ENCODE data around the gene DLG4. TPM values are rescaled to one million over a fixed set of nuclear protein-coding genes. Genes with fewer than 3 reads are reported as not detected.
"Not testable (repeated sequence)": the region's sequence is repeated elsewhere in the genome, so short reads cannot be mapped to it uniquely, and the experiment has no call there.

DLG4 gene
- total RNA-seq, 2 experiments from 2014 or later = 10.1 to 11.7 TPM

DNA sequence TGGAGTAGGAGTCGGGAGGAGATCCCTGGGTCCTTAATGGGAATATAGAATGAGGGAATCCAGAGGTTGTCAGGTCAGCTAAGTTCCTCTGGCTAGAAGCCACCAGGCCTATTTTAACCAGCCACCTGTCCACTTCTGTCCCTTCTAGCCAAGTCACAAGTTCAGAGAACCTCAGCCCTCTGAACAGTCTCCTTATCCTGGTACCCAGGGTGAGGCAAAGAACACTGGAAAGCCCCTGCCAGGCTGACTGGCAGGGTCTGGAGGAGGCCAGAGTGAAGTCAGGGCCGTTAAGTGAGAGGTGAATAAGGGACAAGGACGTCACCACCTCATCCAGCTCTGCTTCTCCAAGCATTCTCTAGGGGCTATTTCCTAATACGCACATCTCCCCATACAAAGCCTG lies 29.2 kb upstream of the DLG4 start:
- Mint-ChIP-seq H3K36me3 (ENCODE audit: low read depth) (peaks cover 45% of the 10 kb centered on the region), H3K4me3 (no peak overlapping the region), H3K9me3 (ENCODE audit: insufficient read depth) (no peaks in the 10 kb centered on the region), H3K27ac (no peak overlapping the region), H3K4me1 (ENCODE audit: low read depth) (peaks cover 40% of the 10 kb centered on the region), H3K27me3 (ENCODE audit: low read depth) (no peaks in the 10 kb centered on the region)
- ChIA-PET CTCF (no interaction called here), POLR2A (interaction anchor here (0.5 kb wide), 1 partner anchor 303 kb away, joined by 3 read pairs; no protein-coding TSS in a partner anchor)
- DNase-seq = no peak
- no peak for ATAC-seq

DNA sequence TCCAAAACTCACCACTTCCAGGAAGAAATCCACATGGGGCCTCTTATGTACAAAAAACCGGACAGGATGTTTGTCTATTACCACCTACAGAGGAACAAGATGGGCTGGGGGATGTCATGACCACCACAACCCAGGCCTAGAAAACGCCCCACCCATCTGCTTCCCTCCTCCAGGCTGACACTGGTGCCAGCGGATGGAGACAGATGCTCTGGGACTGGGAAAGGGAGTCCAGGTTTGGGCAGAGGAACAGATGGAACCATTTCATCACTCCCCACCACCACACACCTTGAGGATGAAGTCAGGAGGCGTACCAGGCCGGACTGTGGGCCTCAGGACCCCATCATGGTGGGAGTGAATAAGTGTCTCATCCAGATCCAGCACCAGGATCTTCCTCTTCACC lies 27.1 kb upstream of the DLG4 start:
- ATAC-seq (no peak), DNase-seq (no peak)
- ChIA-PET POLR2A (no interaction called here), CTCF (no interaction called here)
- no peaks in the 10 kb centered on the region for H3K9me3 Mint-ChIP-seq (ENCODE audit: insufficient read depth)
- H3K27ac Mint-ChIP-seq = peak overlapping the region; percentile 61
- H3K36me3 Mint-ChIP-seq (ENCODE audit: low read depth) = peaks cover 53% of the 10 kb centered on the region
- H3K4me1 Mint-ChIP-seq (ENCODE audit: low read depth) = peaks cover 41% of the 10 kb centered on the region
- no peak overlapping the region for H3K4me3 Mint-ChIP-seq
- no peaks in the 10 kb centered on the region for H3K27me3 Mint-ChIP-seq (ENCODE audit: low read depth)

DNA sequence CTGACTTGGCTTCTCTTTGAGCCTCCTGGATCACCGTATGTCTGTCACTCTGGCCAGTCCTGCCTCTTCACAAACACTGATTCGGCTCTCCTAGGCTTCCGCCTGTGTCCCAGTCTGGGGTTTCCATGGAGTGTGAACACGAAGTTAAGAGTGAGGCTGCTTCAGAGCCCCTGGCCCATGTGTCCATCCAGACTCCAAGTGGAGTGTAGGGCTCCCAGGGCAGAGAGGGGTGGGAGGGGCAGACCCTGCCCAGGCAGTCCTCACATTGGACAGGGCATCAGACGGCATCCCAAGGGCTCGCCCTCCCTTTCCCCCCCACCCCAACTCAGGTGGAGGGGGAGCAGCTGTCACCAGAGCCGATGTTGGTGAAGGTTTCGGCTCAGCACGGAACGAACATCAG lies 24.2 kb upstream of the DLG4 start:
- not testable (repeated sequence) for H3K27ac Mint-ChIP-seq; H3K4me3 Mint-ChIP-seq; H3K27me3 Mint-ChIP-seq (ENCODE audit: low read depth); ATAC-seq; DNase-seq; H3K9me3 Mint-ChIP-seq (ENCODE audit: insufficient read depth)
- ChIA-PET CTCF (interaction anchor here (1.1 to 1.6 kb wide), 3 partner anchors 22 to 317 kb away, joined by 3 to 5 read pairs (median 3); partner anchors contain the start of genes ACADVL and DLG4), POLR2A (interaction anchor here (0.6 to 1.6 kb wide), 4 partner anchors 17 to 340 kb away, joined by 3 to 5 read pairs (median 3); partner anchors contain the start of gene MPDU1)
- Mint-ChIP-seq H3K4me1 (ENCODE audit: low read depth) (peaks cover 46% of the 10 kb centered on the region), H3K36me3 (ENCODE audit: low read depth) (peaks cover 56% of the 10 kb centered on the region)

- DNase-seq (no peak), ATAC-seq (no peak)
- Mint-ChIP-seq H3K27me3 (ENCODE audit: low read depth) (no peaks in the 10 kb centered on the region), H3K27ac (peak overlapping the region; percentile 81), H3K9me3 (ENCODE audit: insufficient read depth) (no peaks in the 10 kb centered on the region), H3K4me3 (peak overlapping the region; percentile 98), H3K4me1 (ENCODE audit: low read depth) (peaks cover 41% of the 10 kb centered on the region), H3K36me3 (ENCODE audit: low read depth) (peaks cover 55% of the 10 kb centered on the region)
- ChIA-PET POLR2A (interaction anchor here (0.6 to 2.5 kb wide), 8 partner anchors 8 to 1769 kb away, joined by 3 to 15 read pairs (median 4); partner anchors contain the start of genes ACADVL, CTDNEP1, DLG4 and ELP5), CTCF (interaction anchor here (1.1 to 1.6 kb wide), 4 partner anchors 8 to 317 kb away, joined by 3 to 8 read pairs (median 4); partner anchors contain the start of genes ACADVL, CTDNEP1 and DLG4)
These were observed 23.8 kb upstream of the DLG4 start for GRCh38 chr17:7243453-7243729.

- Mint-ChIP-seq H3K9me3 (ENCODE audit: insufficient read depth) (no peaks in the 10 kb centered on the region), H3K4me1 (ENCODE audit: low read depth) (peaks cover 41% of the 10 kb centered on the region), H3K36me3 (ENCODE audit: low read depth) (peaks cover 55% of the 10 kb centered on the region), H3K27me3 (ENCODE audit: low read depth) (no peaks in the 10 kb centered on the region), H3K4me3 (peak overlapping the region; percentile 98), H3K27ac (peak overlapping the region; percentile 93)
- POLR2A ChIA-PET = interaction anchor here (0.6 to 2.5 kb wide), 12 partner anchors 8 to 1769 kb away, joined by 3 to 15 read pairs (median 3); partner anchors contain the start of genes ACADVL, CTDNEP1, DLG4 and DVL2
- ATAC-seq = peak; percentile 40
- peak; percentile 95 for DNase-seq
- CTCF ChIA-PET = interaction anchor here (0.7 to 1.6 kb wide), 9 partner anchors 8 to 318 kb away, joined by 3 to 8 read pairs (median 3); partner anchors contain the start of genes ACADVL, CTDNEP1 and DLG4
These were observed 23.2 kb upstream of the DLG4 start for GRCh38 chr17:7242717-7243452.

DNA sequence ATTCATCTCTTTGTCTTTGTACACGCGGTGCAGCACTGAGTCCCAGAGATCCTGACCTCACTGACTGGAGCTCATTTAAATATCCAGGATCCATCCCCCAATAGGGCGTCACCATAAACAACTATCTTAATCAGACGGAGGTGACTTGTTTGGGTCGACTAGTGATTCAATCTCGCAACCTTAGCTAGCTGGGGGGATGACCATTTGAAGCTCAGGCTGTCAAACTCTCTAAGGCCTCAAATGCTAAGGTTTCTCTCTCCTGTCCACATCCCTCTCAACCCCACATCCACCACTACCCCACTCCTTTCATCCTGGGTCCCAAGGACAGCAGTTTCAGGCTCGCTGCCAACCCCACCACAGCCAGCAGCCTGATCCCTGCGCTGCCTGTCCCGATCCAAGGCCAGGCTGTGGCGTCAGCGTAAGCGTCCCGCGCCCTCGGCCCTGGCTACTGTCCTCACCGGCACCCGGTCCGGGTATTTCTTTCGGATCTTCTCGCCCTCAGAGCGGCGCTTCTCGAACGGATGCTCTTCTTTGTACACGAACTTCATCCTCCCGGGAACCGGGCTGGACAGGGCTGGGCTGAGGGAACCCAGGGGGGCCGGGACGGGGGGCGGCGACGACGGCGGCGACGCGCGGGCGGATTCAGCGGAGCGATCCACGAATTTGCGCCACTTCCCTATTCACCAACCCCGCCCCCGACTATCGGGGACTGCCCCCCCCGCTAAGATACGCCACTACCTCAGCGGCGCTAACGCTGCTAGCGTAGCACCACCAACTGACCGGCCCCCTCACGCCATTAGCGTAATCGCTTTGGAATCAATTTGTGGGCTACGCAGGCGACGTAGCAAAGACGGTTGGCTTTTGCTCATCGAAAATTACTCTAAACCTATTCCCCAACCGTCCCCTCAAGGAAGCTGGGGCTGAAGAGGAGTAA lies 22.4 kb upstream of the DLG4 start, which contains the start of gene GABARAP:
GABARAP (minus strand) TSS at position 667 of the 934 bp plus-strand sequence; CDS start at position 548, 119 bp downstream.
- peak within 1 kb of the TSS; percentile 98 for H3K4me3 Mint-ChIP-seq
- H3K27me3 Mint-ChIP-seq (ENCODE audit: low read depth) = no peaks in the 10 kb centered on the region
- H3K9me3 Mint-ChIP-seq (ENCODE audit: insufficient read depth) = no peaks in the 10 kb centered on the region
- ATAC-seq (peak; percentile 38), DNase-seq (peak; percentile 95)
- peaks cover 45% of the 10 kb centered on the region for H3K4me1 Mint-ChIP-seq (ENCODE audit: low read depth)
- peak within 1 kb of the TSS; percentile 93 for H3K27ac Mint-ChIP-seq
- CTCF ChIA-PET = interaction anchor here (0.7 to 1.8 kb wide), 14 partner anchors 9 to 196 kb away, joined by 3 to 13 read pairs (median 4); partner anchors contain the start of genes ACADVL, CTDNEP1 and DLG4
- peaks cover 58% of the 10 kb centered on the region for H3K36me3 Mint-ChIP-seq (ENCODE audit: low read depth)
- POLR2A ChIA-PET = interaction anchor here (0.6 to 2.5 kb wide), 10 partner anchors 8 to 342 kb away, joined by 3 to 15 read pairs (median 4); partner anchors contain the start of genes ACADVL, CTDNEP1, DLG4 and DVL2

DNA sequence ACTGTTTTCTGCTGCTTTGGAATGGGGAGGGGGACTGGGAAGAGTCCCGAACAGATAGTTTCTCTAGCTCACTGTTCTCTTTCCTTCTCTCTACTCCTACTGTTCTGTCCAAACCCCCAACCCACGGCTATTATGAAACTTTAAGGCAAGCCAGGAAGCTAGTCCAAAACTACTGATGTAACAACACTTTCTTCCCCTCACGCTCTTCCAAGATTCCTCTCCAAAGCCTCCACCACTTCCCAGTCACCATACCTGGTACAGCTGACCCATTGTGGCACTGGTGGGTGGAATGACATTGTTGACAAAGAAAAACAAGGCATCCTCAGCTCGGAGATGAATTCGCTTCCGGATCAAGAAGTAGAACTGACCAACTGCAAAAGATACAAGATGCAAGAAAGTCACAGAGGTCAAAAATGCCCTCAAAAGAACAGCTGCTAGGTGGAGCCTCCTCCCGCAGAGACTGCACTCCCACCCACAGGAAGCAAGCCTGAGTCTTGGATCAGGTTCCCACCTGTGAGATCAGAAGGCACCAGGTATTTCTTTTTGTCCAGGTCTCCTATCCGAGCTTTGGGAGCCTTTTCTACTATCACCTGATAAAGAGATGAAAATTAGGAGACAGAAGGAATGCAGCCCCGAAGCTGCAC lies 21.6 kb upstream of the DLG4 start:
- peaks cover 47% of the 10 kb centered on the region for H3K4me1 Mint-ChIP-seq (ENCODE audit: low read depth)
- no peaks in the 10 kb centered on the region for H3K9me3 Mint-ChIP-seq (ENCODE audit: insufficient read depth)
- H3K4me3 Mint-ChIP-seq = peak overlapping the region; percentile 98
- peak overlapping the region; percentile 93 for H3K27ac Mint-ChIP-seq
- no peak for ATAC-seq
- ChIA-PET POLR2A (interaction anchor here (1.3 to 2.5 kb wide), 3 partner anchors 9 to 21 kb away, joined by 3 to 15 read pairs (median 8); partner anchors contain the start of genes ACADVL, CTDNEP1, DLG4 and ELP5), CTCF (interaction anchor here (0.5 to 1.8 kb wide), 8 partner anchors 9 to 196 kb away, joined by 3 to 13 read pairs (median 4); partner anchors contain the start of genes ACADVL and DLG4)
- peaks cover 57% of the 10 kb centered on the region for H3K36me3 Mint-ChIP-seq (ENCODE audit: low read depth)
- H3K27me3 Mint-ChIP-seq (ENCODE audit: low read depth) = no peaks in the 10 kb centered on the region
- no peak for DNase-seq

DNA sequence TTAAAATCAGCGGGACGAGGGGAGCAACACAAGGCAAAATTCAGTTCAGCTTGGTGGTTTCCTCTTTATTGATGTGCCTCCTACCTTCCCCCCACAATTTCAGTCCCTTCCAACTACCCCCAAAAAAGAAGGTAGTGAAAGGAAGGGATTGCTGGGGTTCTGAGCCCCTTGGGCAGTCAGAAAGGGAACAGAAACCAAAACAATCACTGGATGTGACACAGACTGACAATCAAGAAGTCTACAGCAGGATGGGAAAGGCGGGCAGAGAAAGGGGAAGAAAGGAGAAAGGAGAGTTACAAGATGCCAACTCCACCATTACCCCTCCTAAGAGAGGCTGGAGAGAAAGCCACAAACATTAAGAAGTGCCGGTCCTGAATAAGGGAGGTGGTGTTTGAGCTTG lies 20.7 kb upstream of the DLG4 start:
- CTCF ChIA-PET = interaction anchor here (0.5 to 3.3 kb wide), 4 partner anchors 19 to 105 kb away, joined by 3 to 24 read pairs (median 6); no protein-coding TSS in a partner anchor
- H3K27ac Mint-ChIP-seq = peak overlapping the region; percentile 91
- peaks cover 60% of the 10 kb centered on the region for H3K36me3 Mint-ChIP-seq (ENCODE audit: low read depth)

DNA sequence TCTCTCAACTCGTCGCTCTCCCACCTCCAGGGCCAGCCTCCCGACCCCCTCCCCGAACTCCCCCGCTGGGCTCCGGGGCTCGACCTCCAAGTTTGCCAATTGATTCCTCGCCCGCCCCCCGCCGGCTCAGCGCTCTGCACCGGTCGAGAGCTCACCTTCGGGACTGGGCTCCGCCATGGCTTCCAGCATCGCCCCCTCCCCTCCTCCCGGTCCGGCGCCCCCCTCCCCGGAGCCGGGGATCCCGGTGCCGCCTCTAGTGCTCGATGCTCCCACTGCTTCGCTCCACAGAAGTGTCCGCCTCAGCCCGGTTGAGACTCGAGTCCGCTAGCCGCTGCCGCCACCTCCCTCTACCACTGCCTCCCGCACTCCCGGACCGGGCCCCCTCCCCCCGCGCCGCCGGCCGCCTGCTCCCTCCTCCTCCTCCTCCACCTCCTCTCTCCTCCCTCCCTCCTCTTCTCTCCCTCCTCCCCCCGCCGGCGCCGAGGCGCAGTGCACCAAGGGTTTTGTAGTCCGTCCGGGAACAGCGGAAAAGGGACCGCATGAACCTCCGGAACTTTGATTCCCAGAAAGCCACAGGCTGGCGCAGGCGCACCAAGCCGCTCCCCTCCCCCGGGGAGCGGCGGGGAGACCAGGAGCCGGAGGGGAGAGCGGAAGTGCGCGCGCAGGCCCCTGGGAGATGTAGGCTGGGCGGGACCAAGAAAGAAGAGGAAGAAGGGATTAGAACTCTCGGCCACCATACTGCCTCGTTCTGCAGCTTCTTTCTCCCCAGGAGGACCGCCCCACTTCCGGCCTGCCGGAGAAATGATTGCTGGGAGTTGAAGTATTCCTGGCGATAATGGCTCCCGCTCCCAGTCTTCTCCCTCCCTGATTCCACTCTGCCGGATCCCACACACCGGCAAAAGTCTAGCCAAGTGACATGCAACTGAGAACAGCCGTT lies 19.7 kb upstream of the DLG4 start, which contains the start of gene PHF23:
PHF23 (minus strand) TSS at position 367 of the 937 bp plus-strand sequence; CDS start at position 189, 178 bp downstream.
- H3K9me3 Mint-ChIP-seq (ENCODE audit: insufficient read depth) = no peaks in the 10 kb centered on the region
- ATAC-seq (peak; percentile 67), DNase-seq (peak; percentile 98)
- POLR2A ChIA-PET = interaction anchor here (0.6 to 4.7 kb wide), 8 partner anchors 11 to 197 kb away, joined by 3 to 35 read pairs (median 3); partner anchors contain the start of genes ACADVL and DLG4
- CTCF ChIA-PET = interaction anchor here (1.0 to 3.3 kb wide), 5 partner anchors 11 to 322 kb away, joined by 3 to 24 read pairs (median 3); no protein-coding TSS in a partner anchor
- H3K27ac Mint-ChIP-seq = peak within 1 kb of the TSS; percentile 91
- peaks cover 66% of the 10 kb centered on the region for H3K4me1 Mint-ChIP-seq (ENCODE audit: low read depth)
- H3K4me3 Mint-ChIP-seq = peak within 1 kb of the TSS; percentile 98
- H3K27me3 Mint-ChIP-seq (ENCODE audit: low read depth) = no peaks in the 10 kb centered on the region
- peaks cover 61% of the 10 kb centered on the region for H3K36me3 Mint-ChIP-seq (ENCODE audit: low read depth)

More for the DNA sequence above, 20.7 kb upstream of the DLG4 start:
- Mint-ChIP-seq H3K4me3 (peak overlapping the region; percentile 98), H3K4me1 (ENCODE audit: low read depth) (peaks cover 55% of the 10 kb centered on the region), H3K9me3 (ENCODE audit: insufficient read depth) (no peaks in the 10 kb centered on the region), H3K27me3 (ENCODE audit: low read depth) (no peaks in the 10 kb centered on the region)
- POLR2A ChIA-PET = interaction anchor here (1.3 to 4.7 kb wide), 2 partner anchors 10 to 18 kb away, joined by 3 to 35 read pairs; partner anchors contain the start of genes ACADVL and DLG4
- ATAC-seq (no peak), DNase-seq (no peak)
